Mesenchymal stem cell (in vitro differentiated cells and primary cell): ENCODE measurements around the gene CHRM5.
"Not testable (repeated sequence)": the region's sequence is repeated elsewhere in the genome, so short reads cannot be mapped to it uniquely, and the experiment has no call there.

Source experiments
- DNase-seq: peaks from one replicate; pipeline ENCODE4 v3.0.0-alpha.2; 2013
- H2AFZ ChIP-seq: one replicate; pipeline ENCODE4 v1.6.1; 2013; ENCODE audit warnings: low read depth, mild to moderate bottlenecking, control low read depth, inconsistent platforms, low read length, moderate library complexity
- H2AK5ac ChIP-seq: 2 replicates; pipeline ENCODE4 v1.6.1; 2013; ENCODE audit warnings: low read length, moderate library complexity, mild to moderate bottlenecking, inconsistent platforms; ENCODE audit not compliant: severe bottlenecking
- H2BK120ac ChIP-seq: one replicate; pipeline ENCODE4 v1.6.1; 2013; ENCODE audit warnings: low read depth, mild to moderate bottlenecking, inconsistent platforms, low read length, moderate library complexity
- H2BK12ac ChIP-seq, 2 experiments: one replicate each; pipeline ENCODE4 v1.6.1; 2013; ENCODE audit warnings: inconsistent platforms in 2 of 2, low read length in 2 of 2, mild to moderate bottlenecking in 2 of 2, moderate library complexity in 2 of 2, control low read depth in 1 of 2
- H2BK15ac ChIP-seq: one replicate; pipeline ENCODE4 v1.6.1; 2013; ENCODE audit warnings: mild to moderate bottlenecking, low read depth, inconsistent platforms; ENCODE audit not compliant: poor library complexity, severe bottlenecking
- H2BK5ac ChIP-seq: 2 replicates; pipeline ENCODE4 v1.6.1; 2013; ENCODE audit warnings: low read depth, mild to moderate bottlenecking, low read length, control low read depth, inconsistent platforms; ENCODE audit not compliant: poor library complexity, severe bottlenecking
- H3K14ac ChIP-seq, 2 experiments: one replicate each; pipeline ENCODE4 v1.6.1; 2013; ENCODE audit warnings: inconsistent platforms in 2 of 2, low read length in 2 of 2, control low read depth in 1 of 2, mild to moderate bottlenecking in 1 of 2, moderate library complexity in 1 of 2
- H3K18ac ChIP-seq, 2 experiments: one replicate each; pipeline ENCODE4 v1.6.1; 2013; ENCODE audit warnings: inconsistent platforms in 2 of 2, low read length in 2 of 2, control low read depth in 1 of 2, low read depth in 1 of 2, mild to moderate bottlenecking in 1 of 2
- H3K23ac ChIP-seq, 2 experiments: one replicate each; pipeline ENCODE4 v1.6.1; 2013; ENCODE audit warnings: inconsistent platforms in 2 of 2, low read length in 2 of 2, mild to moderate bottlenecking in 2 of 2, moderate library complexity in 2 of 2, control low read depth in 1 of 2
- H3K27ac ChIP-seq: 2 replicates; pipeline ENCODE4 v1.5.1; 2013; ENCODE audit warnings: mild to moderate bottlenecking, moderate library complexity, low read length, control low read depth, inconsistent platforms; ENCODE audit not compliant: poor library complexity, severe bottlenecking
- H3K27me3 ChIP-seq, 2 experiments: 2 replicates each; pipeline versions ENCODE4 v1.6.1 to v1.7.0; 2013; ENCODE audit warnings: low read length in 2 of 2, mild to moderate bottlenecking in 2 of 2, moderate library complexity in 2 of 2, control low read depth in 1 of 2, inconsistent platforms in 1 of 2; ENCODE audit not compliant: control insufficient read depth in 1 of 2, insufficient read depth in 1 of 2
- H3K36me3 ChIP-seq, 2 experiments: 2 replicates each; pipeline versions ENCODE4 v1.6.1 to v1.7.0; 2013; ENCODE audit warnings: low read length in 2 of 2, control low read depth in 1 of 2, inconsistent platforms in 1 of 2, low read depth in 1 of 2, mild to moderate bottlenecking in 1 of 2; ENCODE audit not compliant: insufficient read depth in 2 of 2, control insufficient read depth in 1 of 2
- H3K4ac ChIP-seq, 2 experiments: one replicate each; pipeline ENCODE4 v1.6.1; 2013; ENCODE audit warnings: inconsistent platforms in 2 of 2, low read length in 2 of 2, mild to moderate bottlenecking in 2 of 2, moderate library complexity in 2 of 2, control low read depth in 1 of 2, low read depth in 1 of 2
- H3K4me1 ChIP-seq: 2 replicates; pipeline ENCODE4 v1.6.1; 2013; ENCODE audit warnings: low read depth, low read length, control low read depth; ENCODE audit not compliant: control insufficient read depth, insufficient read depth
- H3K4me2 ChIP-seq: 2 replicates; pipeline ENCODE4 v1.6.1; 2013; ENCODE audit warnings: low read length, mild to moderate bottlenecking, inconsistent platforms; ENCODE audit not compliant: poor library complexity, severe bottlenecking
- H3K4me3 ChIP-seq, 2 experiments: 2 replicates each; pipeline versions ENCODE4 v1.5.1 to v1.7.0; 2013; ENCODE audit warnings: low read length in 2 of 2, mild to moderate bottlenecking in 2 of 2, control low read depth in 1 of 2, low read depth in 1 of 2; ENCODE audit not compliant: insufficient read depth in 1 of 2
- H3K79me1 ChIP-seq: replicated peaks from 2 replicates; pipeline ENCODE4 v1.6.1; 2013; ENCODE audit warnings: mild to moderate bottlenecking, control low read depth, low read length, inconsistent platforms; ENCODE audit not compliant: poor library complexity, severe bottlenecking
- H3K9ac ChIP-seq: 2 replicates; pipeline ENCODE4 v1.7.0; 2013; ENCODE audit warnings: mild to moderate bottlenecking, low read length, moderate library complexity
- H3K9me3 ChIP-seq: 2 replicates; pipeline ENCODE4 v1.7.0; 2013; ENCODE audit warnings: mild to moderate bottlenecking, low read length; ENCODE audit not compliant: control insufficient read depth
- H4K8ac ChIP-seq: one replicate; pipeline ENCODE4 v1.6.1; 2013; ENCODE audit warnings: inconsistent platforms, mild to moderate bottlenecking, low read length, moderate library complexity
- H4K91ac ChIP-seq: one replicate; pipeline ENCODE4 v1.6.1; 2013; ENCODE audit warnings: mild to moderate bottlenecking, low read length, inconsistent platforms
- WGBS: methylation state at CpG from one replicate; pipeline ENCODE4 v1.1.7; 2013; ENCODE audit warnings: mixed read lengths; 5-methylcytosine and 5-hydroxymethylcytosine counted together

Gene CHRM5

GRCh38 chr15:33995666-33996065, 27.4 kb downstream of the CHRM5 start:
- H3K36me3 ChIP-seq, H2AFZ ChIP-seq, H3K27ac ChIP-seq, H3K9ac ChIP-seq, H3K4me2 ChIP-seq, H3K14ac ChIP-seq, H3K4me1 ChIP-seq, H2BK5ac ChIP-seq, H2BK12ac ChIP-seq, H4K8ac ChIP-seq, H3K27me3 ChIP-seq, H2BK15ac ChIP-seq, H3K4ac ChIP-seq, H3K4me3 ChIP-seq, H2AK5ac ChIP-seq, H4K91ac ChIP-seq, H3K18ac ChIP-seq, H3K23ac ChIP-seq, DNase-seq, H2BK120ac ChIP-seq, H3K9me3 ChIP-seq: not testable (repeated sequence)
- WGBS: 96% methylated on average over 10 of the region's 10 CpGs
- H3K79me1 ChIP-seq: peaks cover 23% of the 10 kb centered on the region

- no peak overlapping the region for H2BK15ac ChIP-seq
- H3K18ac ChIP-seq: no peak overlapping the region
- H4K91ac ChIP-seq: no peak overlapping the region
- whole genome bisulfite sequencing: 64% methylated on average over 3 of the region's 3 CpGs
- no peak overlapping the region for H2BK5ac ChIP-seq
- no peak overlapping the region for H3K14ac ChIP-seq
- H2BK120ac ChIP-seq: no peak overlapping the region
- no peaks in the 10 kb centered on the region for H3K4me1 ChIP-seq
- H3K9me3 ChIP-seq: no peaks in the 10 kb centered on the region
- H3K23ac ChIP-seq: no peak overlapping the region
- no peak for DNase-seq
- H2BK12ac ChIP-seq: no peak overlapping the region
- H4K8ac ChIP-seq: no peak overlapping the region
- no peak overlapping the region for H2AFZ ChIP-seq
- H3K27ac ChIP-seq: no peak overlapping the region
- H3K4ac ChIP-seq: no peak overlapping the region
- H3K4me3 ChIP-seq: no peak overlapping the region
- H2AK5ac ChIP-seq: no peak overlapping the region
- peak overlapping the region; percentile 14 for H3K9ac ChIP-seq
- no peaks in the 10 kb centered on the region for H3K27me3 ChIP-seq
- no peak overlapping the region for H3K4me2 ChIP-seq
- H3K36me3 ChIP-seq: no peaks in the 10 kb centered on the region
- peaks cover 20% of the 10 kb centered on the region for H3K79me1 ChIP-seq
Observed at GRCh38 chr15:34001536-34001935, 33.2 kb downstream of the CHRM5 start.

GRCh38 chr15:34006381-34006780, 38.1 kb downstream of the CHRM5 start:
- H2BK5ac ChIP-seq: no peak overlapping the region
- H4K91ac ChIP-seq: no peak overlapping the region
- no peak overlapping the region for H2BK120ac ChIP-seq
- H2AFZ ChIP-seq: no peak overlapping the region
- no peak overlapping the region for H3K9ac ChIP-seq
- no peak overlapping the region for H3K4ac ChIP-seq
- H3K4me1 ChIP-seq: no peaks in the 10 kb centered on the region
- H2AK5ac ChIP-seq: no peak overlapping the region
- H3K9me3 ChIP-seq: no peaks in the 10 kb centered on the region
- H2BK12ac ChIP-seq: no peak overlapping the region
- no peak overlapping the region for H3K18ac ChIP-seq
- no peaks in the 10 kb centered on the region for H3K36me3 ChIP-seq
- 95% methylated on average over 2 of the region's 2 CpGs for WGBS
- no peak overlapping the region for H2BK15ac ChIP-seq
- H4K8ac ChIP-seq: no peak overlapping the region
- no peaks in the 10 kb centered on the region for H3K27me3 ChIP-seq
- no peak overlapping the region for H3K23ac ChIP-seq
- DNase-seq: no peak
- no peak overlapping the region for H3K27ac ChIP-seq
- H3K4me3 ChIP-seq: no peak overlapping the region
- peaks cover 13% of the 10 kb centered on the region for H3K79me1 ChIP-seq
- no peak overlapping the region for H3K14ac ChIP-seq
- no peak overlapping the region for H3K4me2 ChIP-seq

GRCh38 chr15:34009656-34010055, 41.4 kb downstream of the CHRM5 start:
- Histone ChIP-seq H3K4ac (no peak overlapping the region), H2BK15ac (no peak overlapping the region), H3K9me3 (no peaks in the 10 kb centered on the region), H3K27ac (no peak overlapping the region), H4K91ac (no peak overlapping the region), H3K9ac (no peak overlapping the region), H3K23ac (no peak overlapping the region), H3K4me2 (no peak overlapping the region), H2BK12ac (no peak overlapping the region), H3K27me3 (no peaks in the 10 kb centered on the region), H3K4me3 (no peak overlapping the region), H3K4me1 (no peaks in the 10 kb centered on the region), H3K14ac (no peak overlapping the region), H3K18ac (no peak overlapping the region), H3K36me3 (no peaks in the 10 kb centered on the region), H2AFZ (no peak overlapping the region), H2BK120ac (no peak overlapping the region), H3K79me1 (peaks cover 19% of the 10 kb centered on the region), H2AK5ac (no peak overlapping the region), H4K8ac (no peak overlapping the region), H2BK5ac (no peak overlapping the region)
- DNase-seq: no peak
- 95% methylated on average over 1 of the region's 1 CpG for WGBS
